ENCODE results near the gene KCNH2.

GRCh38 chr7:151016505-151016904, 38.4 kb upstream of the KCNH2 start:
- TF ChIP-seq CTCF (IDR thresholded peaks at IDR 0.05) (no peak), EP300 (IDR thresholded peaks at IDR 0.05) (no peak), POLR2AphosphoS5 (IDR thresholded peaks at IDR 0.05) (no peak), POLR2A (IDR thresholded peaks at IDR 0.05) (no peak)

Data from stomach (tissue), 4 donors.